Body of pancreas (tissue), 4 donors: Measurements from ENCODE around the gene DMRT3.

Experiments used
- CTCF ChIP-seq, 7 experiments: fragments of 450-650 bp in 4 of 7; fragments of 200-600 bp in 3 of 7; sonication (generic) in 3 of 7; IDR thresholded peaks; one replicate each; pipeline ENCODE4 v1.5.1; 2016 to 2019; ENCODE audit warnings: antibody characterized with exemption in 7 of 7
- POLR2A ChIP-seq, 3 donors: fragments of 450-650 bp; IDR thresholded peaks; one replicate each; pipeline ENCODE4 v1.6.1; 2016; ENCODE audit warnings: antibody characterized with exemption in 3 of 3, mild to moderate bottlenecking in 2 of 3

GRCh38 chr9:962023-962422 lies 14.4 kb upstream of the DMRT3 start:
- TF ChIP-seq POLR2A (IDR thresholded peaks at IDR 0.05) (no peak), CTCF (IDR thresholded peaks at IDR 0.05) (no peak)
